ENCODE measurements around the gene NPTN. TPM values are rescaled to one million over a fixed set of nuclear protein-coding genes. Genes with fewer than 3 reads are reported as not detected.

The NPTN gene
- total RNA-seq, 1 experiment from 2014 or later, result 100 TPM

DNA sequence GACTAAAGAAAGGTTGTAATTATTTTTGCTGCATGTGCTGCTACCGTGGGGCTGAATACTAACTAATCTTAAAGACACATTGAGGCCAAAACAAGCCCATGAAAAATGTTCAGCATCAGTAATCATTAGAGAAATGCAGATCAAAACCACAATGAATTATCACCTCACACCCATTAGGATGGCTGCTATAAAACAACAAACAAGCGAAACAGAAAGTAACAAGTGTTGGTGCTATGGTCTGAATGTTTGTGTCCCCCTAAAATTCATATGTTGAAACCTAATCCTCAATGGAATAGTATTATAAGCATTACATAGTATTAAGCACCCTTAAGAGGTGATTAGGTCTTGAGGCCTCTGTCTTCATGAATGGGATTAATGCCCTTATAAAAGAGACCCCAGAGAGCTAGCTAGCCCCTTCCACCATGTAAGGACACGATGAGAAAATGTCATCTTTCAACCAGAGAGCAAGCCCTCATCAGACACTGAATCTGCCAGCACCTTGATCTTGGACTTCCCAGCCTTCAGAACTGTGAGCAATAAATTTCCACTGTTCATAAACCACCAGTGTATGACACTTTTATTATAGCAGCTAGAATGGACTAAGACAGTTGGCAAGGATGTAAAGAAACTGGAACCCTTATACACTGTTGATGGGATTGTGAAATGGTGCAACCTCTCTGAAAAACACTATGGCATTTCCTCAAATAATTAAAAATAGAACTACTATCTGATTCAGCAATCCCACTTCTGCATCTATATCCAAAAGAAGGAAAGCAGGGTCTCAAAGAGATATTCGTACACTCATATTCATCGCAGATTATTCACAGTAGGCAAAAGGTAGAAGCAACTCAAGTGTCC, 114.1 kb downstream of the NPTN start:
- DNase-seq (ENCODE audit: low read depth), result no peak

DNA sequence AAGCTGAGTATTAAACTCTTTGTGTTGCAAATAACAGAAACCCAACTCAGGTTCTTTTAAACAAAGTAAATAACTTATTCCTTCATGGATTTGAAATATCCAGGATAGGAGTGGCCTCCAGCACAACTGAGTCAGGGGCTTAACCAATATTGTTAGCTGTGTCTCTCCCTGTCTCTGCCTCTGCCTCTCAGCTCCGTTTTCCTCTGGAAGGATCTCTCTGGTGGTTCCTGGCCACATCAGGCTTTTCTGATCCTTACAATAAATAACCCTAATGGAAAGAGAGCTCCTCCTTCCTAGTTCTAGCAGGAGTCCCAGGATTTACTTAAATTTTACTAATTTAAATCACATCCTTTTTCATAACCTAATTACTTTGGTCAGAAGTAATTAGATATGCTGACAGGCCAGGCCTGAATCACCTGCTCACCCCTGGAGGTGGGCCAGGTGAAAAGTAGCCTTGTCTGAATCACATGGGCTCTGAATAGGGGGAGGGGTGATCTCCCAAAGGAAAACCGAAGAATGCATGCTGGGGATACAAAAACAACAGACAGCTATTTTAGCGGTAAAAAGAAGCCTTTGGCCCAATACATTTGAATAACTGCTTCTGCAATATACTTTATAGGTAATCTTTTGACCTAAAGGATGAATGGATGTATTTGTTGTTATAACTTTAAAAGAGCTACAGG, 114.9 kb downstream of the NPTN start:
- no peak for DNase-seq (ENCODE audit: low read depth)

DNA sequence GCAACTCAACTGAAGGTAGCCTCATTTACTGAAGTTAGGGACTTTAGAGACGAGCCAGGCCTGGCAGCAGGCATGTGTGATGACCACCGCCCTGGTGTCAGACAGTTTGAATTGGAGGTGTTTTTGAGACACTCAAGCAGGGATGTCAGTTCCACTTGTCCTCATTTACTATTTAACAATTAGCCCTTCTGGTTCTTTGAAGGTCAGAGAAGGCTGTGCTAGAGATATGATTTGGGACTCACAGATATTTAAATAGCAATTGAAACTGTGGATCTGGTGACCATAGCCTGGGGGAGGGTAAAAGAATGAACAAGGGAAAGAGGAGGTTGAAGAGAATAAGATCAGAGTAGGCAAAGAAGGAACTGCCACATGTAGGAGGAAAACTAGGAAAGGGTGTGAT, 115.6 kb downstream of the NPTN start:
- no peak for DNase-seq (ENCODE audit: low read depth)

DNA sequence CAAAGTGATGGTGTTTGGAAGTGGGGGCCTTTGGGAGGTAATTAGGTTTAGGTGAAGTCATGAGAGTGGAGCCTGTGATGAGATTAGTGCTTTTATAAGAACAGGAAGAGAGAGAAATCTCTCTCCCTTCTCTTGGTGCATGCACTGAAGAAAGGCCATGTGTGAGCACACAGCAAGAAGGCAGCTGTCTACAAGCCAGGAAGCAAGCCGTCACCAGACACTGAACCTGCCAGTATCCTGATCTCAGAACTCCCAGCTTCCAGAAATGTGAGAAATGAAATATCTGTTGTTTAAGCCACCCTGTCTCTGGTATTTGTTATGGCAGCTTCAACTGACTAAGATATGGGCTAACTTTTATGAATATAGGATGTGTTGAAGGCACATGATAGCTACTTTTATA, 117.7 kb downstream of the NPTN start:
- DNase-seq (ENCODE audit: low read depth), result no peak

Other genes starting within 250 kb of the NPTN start
- not detected in 2 replicates for gene REC114, start 190.2 kb downstream of the NPTN start, total RNA-seq (2014; rRNA removed; shearing (Covaris generic))
- gene CD276, start 51.0 kb upstream of the NPTN start, total RNA-seq (2014; rRNA removed; shearing (Covaris generic)), result 92.9 and 97.0 TPM in 2 replicates
- gene INSYN1, start 120.0 kb upstream of the NPTN start, total RNA-seq (2014; rRNA removed; shearing (Covaris generic)), result 0.39 TPM in 1 of 2 replicates, not detected in the other
- gene TBC1D21, start 240.2 kb upstream of the NPTN start, total RNA-seq (2014; rRNA removed; shearing (Covaris generic)), result not detected in 2 replicates